K562 (cell line): ENCODE measurements around the gene CFAP70. TPM values are rescaled to one million over a fixed set of nuclear protein-coding genes. Genes with fewer than 3 reads are reported as not detected.

Source experiments
- ATAC-seq: fragments of 200-7000 bp; cut with Tn5 transposase; 3 replicates; pipeline ENCODE4 v1.9.1; 2020; ENCODE audit warnings: moderate library complexity
- BruUV-seq: library from RNA; stranded (reverse); fragments of 400-500 nt; replicated peaks from 2 replicates; lab custom pipeline; 2021; lab: Mats Ljungman, UMichigan
- CTCF ChIA-PET: fragments of 300-600 bp; formaldehyde crosslinking; extraction: SDS; loops from one replicate; lab custom pipeline; 2021; ENCODE audit warnings: low intra/inter-chr PET ratio; lab: Yijun Ruan, JAX
- POLR2A ChIA-PET: fragments of 300-600, 350-650 bp; sonication (Branson Sonifier 250); formaldehyde crosslinking; extraction: SDS; loops from one replicate; lab custom pipeline; 2021; ENCODE audit warnings: antibody characterized with exemption, inconsistent platforms; lab: Yijun Ruan, JAX
- DNase-seq, 4 experiments: peaks; one replicate each; pipeline versions ENCODE4 v3.0.0 to v3.0.0-alpha.2; 2011 to 2018; ENCODE audit warnings: low spot score in 3 of 4, mixed read lengths in 3 of 4; ENCODE audit errors: extremely low read depth in 1 of 4
- FAIRE-seq: peaks from 2 replicates; lab custom pipeline; 2011; peaks lifted over from hg19 to GRCh38; lab: Jason Lieb, UNC
- H2AFZ ChIP-seq: 2 replicates; pipeline ENCODE4 v1.6.0; 2011; ENCODE audit warnings: low read depth, low read length, control low read depth, inconsistent platforms
- H3K27ac ChIP-seq: fragments of 200-600 bp; 3 replicates; pipeline ENCODE4 v1.8.0; 2011; ENCODE audit warnings: low read depth, mild to moderate bottlenecking, control low read depth, inconsistent platforms, low read length, moderate library complexity, mixed read lengths; ENCODE audit errors: extremely low read depth
- H3K27me3 ChIP-seq, 2 experiments: fragments of 300-600 bp in 1 of 2; 2 replicates in 1 of 2; 3 replicates in 1 of 2; pipeline versions ENCODE4 v1.6.0 to v1.8.0; 2011; ENCODE audit warnings: inconsistent platforms in 2 of 2, low read length in 2 of 2, mild to moderate bottlenecking in 1 of 2, mixed read lengths in 1 of 2, moderate library complexity in 1 of 2; ENCODE audit not compliant: control insufficient read depth in 2 of 2, insufficient read depth in 2 of 2
- H3K36me3 ChIP-seq: fragments of 300-600 bp; 3 replicates; pipeline ENCODE4 v1.8.0; 2011; ENCODE audit warnings: mild to moderate bottlenecking, low read length, inconsistent platforms; ENCODE audit not compliant: control insufficient read depth, insufficient read depth
- H3K4me1 ChIP-seq, 2 experiments: fragments of 200-600 bp in 1 of 2; replicated peaks in 1 of 2; 2 replicates in 1 of 2; 3 replicates in 1 of 2; pipeline versions ENCODE4 v1.5.1 to v1.8.0; 2011; ENCODE audit warnings: inconsistent platforms in 2 of 2, low read length in 2 of 2, mild to moderate bottlenecking in 1 of 2, mixed read lengths in 1 of 2, moderate library complexity in 1 of 2; ENCODE audit not compliant: control insufficient read depth in 2 of 2, insufficient read depth in 2 of 2
- H3K4me2 ChIP-seq: 2 replicates; pipeline ENCODE4 v1.6.1; 2011; ENCODE audit warnings: low read length, control low read depth, inconsistent platforms, mixed read lengths; ENCODE audit not compliant: insufficient read depth
- H3K4me3 ChIP-seq: fragments of 200-600 bp; sonication (generic), shearing (Covaris generic); 2 replicates; pipeline ENCODE4 v1.5.1; 2016; ENCODE audit warnings: control low read depth, inconsistent platforms
- H3K79me2 ChIP-seq: fragments of 200-600 bp; 3 replicates; pipeline ENCODE4 v1.8.0; 2011; ENCODE audit warnings: low read length, inconsistent platforms; ENCODE audit not compliant: control insufficient read depth, insufficient read depth
- H3K9ac ChIP-seq, 2 experiments: 2 replicates each; pipeline versions ENCODE4 v1.6.0 to v1.6.1; 2011; ENCODE audit warnings: low read depth in 2 of 2, low read length in 2 of 2, control low read depth in 1 of 2, inconsistent platforms in 1 of 2, mild to moderate bottlenecking in 1 of 2, mixed read lengths in 1 of 2; ENCODE audit not compliant: insufficient read depth in 1 of 2
- H3K9me1 ChIP-seq: one replicate; pipeline ENCODE4 v1.6.0; 2011; ENCODE audit warnings: inconsistent platforms, mild to moderate bottlenecking, low read length, moderate library complexity; ENCODE audit not compliant: control insufficient read depth, insufficient read depth
- H3K9me3 ChIP-seq: replicated peaks from 2 replicates; pipeline ENCODE4 v1.5.1; 2011; ENCODE audit warnings: low read depth, low read length, inconsistent platforms; ENCODE audit not compliant: control insufficient read depth, insufficient read depth
- H4K20me1 ChIP-seq: replicated peaks from 2 replicates; pipeline ENCODE4 v1.6.1; 2011; ENCODE audit warnings: low read length, inconsistent platforms, mixed read lengths; ENCODE audit not compliant: control insufficient read depth, insufficient read depth
- BRF1 ChIP-seq: IDR thresholded peaks from 3 replicates; pipeline ENCODE4 v1.6.1; 2011; ENCODE audit warnings: borderline replicate concordance, mild to moderate bottlenecking; ENCODE audit not compliant: insufficient read length; ENCODE audit errors: extremely low read depth
- CBX5 ChIP-seq: IDR thresholded peaks from 2 replicates; pipeline ENCODE4 v1.6.1; 2014; ENCODE audit warnings: low read depth, borderline replicate concordance
- CTBP1 ChIP-seq: fragments of 450-650 bp; IDR thresholded peaks from 2 replicates; pipeline ENCODE4 v1.6.1; 2016; ENCODE audit warnings: borderline replicate concordance
- E2F4 ChIP-seq: sonication (generic); formaldehyde crosslinking; IDR thresholded peaks from 2 replicates; pipeline ENCODE4 v1.8.0; 2022; ENCODE audit warnings: mild to moderate bottlenecking, low read depth, missing genetic modification reagents
- NFATC3 ChIP-seq: fragments of 450-650 bp; IDR thresholded peaks from 2 replicates; pipeline ENCODE4 v1.6.1; 2017; ENCODE audit warnings: mild to moderate bottlenecking
- RBM25 ChIP-seq: fragments of 200-400 bp; formaldehyde crosslinking; IDR thresholded peaks from 2 replicates; pipeline ENCODE4 v1.6.1; 2018; ENCODE audit warnings: low read length, low read depth, moderate library complexity; ENCODE audit not compliant: severe bottlenecking
- TAF7 ChIP-seq: fragments of 450-650 bp; IDR thresholded peaks from 2 replicates; pipeline ENCODE4 v1.6.1; 2016; ENCODE audit warnings: missing genetic modification characterization, missing compliant biosample characterization
- USF2 ChIP-seq: sonication (generic); formaldehyde crosslinking; IDR thresholded peaks from 2 replicates; pipeline ENCODE4 v1.5.0; 2020; ENCODE audit warnings: missing genetic modification reagents
- ZNF121 ChIP-seq: sonication (generic); formaldehyde crosslinking; conservative IDR thresholded peaks from 2 replicates; pipeline ENCODE4 v1.8.0; 2022; ENCODE audit warnings: missing genetic modification reagents
- ZNF197 ChIP-seq: fragments of 200-800 bp; sonication (Bioruptor generic); IDR thresholded peaks from 2 replicates; pipeline ENCODE4 v1.6.1; 2016; ENCODE audit warnings: low read depth, missing genetic modification characterization, missing compliant biosample characterization
- ZNF239 ChIP-seq: fragments of 250-450 bp; sonication (Bioruptor Pico); IDR thresholded peaks from 2 replicates; pipeline ENCODE4 v1.4.0; 2020; ENCODE audit warnings: mild to moderate bottlenecking
- ZNF444 ChIP-seq: fragments of 250-450 bp; sonication (Bioruptor Pico); IDR thresholded peaks from 2 replicates; pipeline ENCODE4 v1.4.0; 2020; ENCODE audit warnings: mild to moderate bottlenecking, moderate library complexity
- WGBS: fragments of 100-300 bp; shearing (Covaris generic); methylation state at CpG from one replicate; pipeline ENCODE4 v1.1.6; 2016; ENCODE audit warnings: low coverage, mixed read lengths; ENCODE audit not compliant: insufficient coverage; ENCODE audit errors: missing lambda C conversion rate; 5-methylcytosine and 5-hydroxymethylcytosine counted together
- in situ Hi-C: fragments of 300-500 bp; cut with MboI; formaldehyde crosslinking; loops from 4 replicates; pipeline ENCODE4 v1.15.0; 2018; ENCODE audit warnings: inconsistent platforms, mixed read lengths
- intact Hi-C: fragments of 100-400 bp; cut with micrococcal nuclease; formaldehyde crosslinking; loops from 2 replicates; pipeline ENCODE4 v1.14.2; 2022
- polyA plus RNA-seq, 8 experiments: library from polyadenylated mRNA; depleted of rRNA in 4 of 8; stranded (reverse) in 5 of 8; unstranded in 3 of 8; fragments of >200 nt; fragmentation: Nextera tagmentation in 2 of 8; fragmentation: Illumina TruSeq in 1 of 8; extraction: Ambion mirVana in 2 of 8; extraction: Trizol in 1 of 8; gene quantifications; 2 replicates each; pipeline versions ENCODE4 v1.2.1 to v1.2.3, GENCODE V29; 2011 to 2014; ENCODE audit warnings: inconsistent platforms in 1 of 8, missing spikeins in 1 of 8
- total RNA-seq, 7 experiments: library from RNA; depleted of rRNA in 6 of 7; stranded (reverse); fragments of >200 nt in 6 of 7; fragmentation: Illumina TruSeq in 2 of 7; extraction: Trizol in 2 of 7; gene quantifications; 2 replicates each; pipeline versions ENCODE4 v1.2.1 to v1.2.3, GENCODE V29; 2011 to 2021; ENCODE audit warnings: low replicate concordance in 1 of 7
- TF ChIP-seq, protein P1 (sequence below): fragments of 250-450 bp; sonication (Bioruptor Pico); IDR thresholded peaks from 2 replicates; pipeline ENCODE4 v1.8.0; 2021; ENCODE audit warnings: borderline replicate concordance, mild to moderate bottlenecking, moderate library complexity; ENCODE audit not compliant: poor library complexity, severe bottlenecking

CFAP70 gene
- total and polyA plus RNA-seq, 9 of the 15 experiments (the other 6 are each of a cell fraction or from before 2014, with no cell fraction given) = 0.27 to 1.6 (median 0.86) TPM

DNA sequence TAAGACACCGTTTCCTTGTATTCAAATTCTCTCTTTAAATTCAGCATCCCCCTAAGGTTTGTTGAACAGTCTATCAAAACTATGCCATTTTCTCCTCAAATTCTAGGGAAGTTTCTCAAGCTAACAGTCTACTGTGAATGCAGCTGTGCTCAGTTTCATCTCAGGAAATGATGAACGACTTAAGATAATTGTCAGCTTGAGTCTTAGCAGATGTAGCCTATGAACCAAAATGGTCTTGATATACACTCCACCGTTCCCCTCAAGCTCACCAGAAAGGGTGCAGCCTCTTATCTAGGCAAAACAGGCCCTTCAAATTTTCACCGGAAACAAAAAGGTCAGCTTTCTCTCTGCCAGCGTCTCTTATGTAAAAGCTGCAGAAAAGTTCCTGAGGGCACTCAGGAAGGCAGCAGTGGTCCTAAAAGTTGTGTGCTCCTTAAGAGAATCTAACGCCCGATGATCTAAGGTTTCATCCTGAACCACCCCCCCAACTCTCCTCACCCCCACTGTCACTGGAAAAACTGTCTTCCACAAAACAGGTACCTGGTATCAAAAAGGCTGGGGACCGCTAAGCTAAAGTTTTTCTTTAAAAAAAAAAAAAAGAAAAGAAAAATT is 113.7 kb downstream of the CFAP70 start (continued):
- TF ChIP-seq, protein P1, sequence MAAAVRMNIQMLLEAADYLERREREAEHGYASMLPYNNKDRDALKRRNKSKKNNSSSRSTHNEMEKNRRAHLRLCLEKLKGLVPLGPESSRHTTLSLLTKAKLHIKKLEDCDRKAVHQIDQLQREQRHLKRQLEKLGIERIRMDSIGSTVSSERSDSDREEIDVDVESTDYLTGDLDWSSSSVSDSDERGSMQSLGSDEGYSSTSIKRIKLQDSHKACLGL (CRISPR knock-in tag) = no peak
- TF ChIP-seq NFATC3 (no peak), CBX5 (no peak), CTBP1 (peak; percentile 73), BRF1 (no peak), USF2 (no peak), ZNF197 (CRISPR knock-in tag) (no peak), ZNF444 (CRISPR knock-in tag) (no peak), ZNF239 (CRISPR knock-in tag) (no peak)

- DNase-seq = no peak
- no peaks in the 10 kb centered on the region for H3K27me3 ChIP-seq
- TF ChIP-seq TAF7 (tag) (no peak), RBM25 (peak; percentile 12), E2F4 (CRISPR knock-in tag) (no peak), ZNF121 (CRISPR knock-in tag) (peak; percentile 67)
- in situ Hi-C loops = no loop called here
- POLR2A ChIA-PET = interaction anchor here (0.8 to 3.3 kb wide), 3 partner anchors 13 to 32 kb away, joined by 3 to 8 read pairs (median 4); no protein-coding TSS in a partner anchor
- peaks cover 62% of the 10 kb centered on the region for H3K79me2 ChIP-seq
- 92% methylated on average over 2 of the region's 2 CpGs for WGBS
- no TSS peak for BruUV-seq
- H2AFZ ChIP-seq = no peak overlapping the region
- H3K27ac ChIP-seq = no peak overlapping the region
- peaks cover 96% of the 10 kb centered on the region for H3K36me3 ChIP-seq
- H3K9me3 ChIP-seq = no peaks in the 10 kb centered on the region
- no peaks in the 10 kb centered on the region for H3K9me1 ChIP-seq
- no peak for ATAC-seq
- H4K20me1 ChIP-seq = peaks cover 9% of the 10 kb centered on the region; the same call in 1 of the 2 replicates
- no peak overlapping the region for H3K4me3 ChIP-seq
- intact Hi-C loops = no loop called here
- CTCF ChIA-PET = no interaction called here
- FAIRE-seq = no peak
- H3K4me1 ChIP-seq = peaks cover 0 to 23% of the 10 kb centered on the region in 2 experiments; a peak in 4 of 5 replicates
- no peak overlapping the region for H3K4me2 ChIP-seq
- no peak overlapping the region for H3K9ac ChIP-seq
Observed at GRCh38 chr10:73239908-73240307, 118.8 kb downstream of the CFAP70 start.
